ENCODE data around the gene UMOD.
"Not testable (repeated sequence)": the region's sequence is repeated elsewhere in the genome, so short reads cannot be mapped to it uniquely, and the experiment has no call there.

The UMOD gene

DNA sequence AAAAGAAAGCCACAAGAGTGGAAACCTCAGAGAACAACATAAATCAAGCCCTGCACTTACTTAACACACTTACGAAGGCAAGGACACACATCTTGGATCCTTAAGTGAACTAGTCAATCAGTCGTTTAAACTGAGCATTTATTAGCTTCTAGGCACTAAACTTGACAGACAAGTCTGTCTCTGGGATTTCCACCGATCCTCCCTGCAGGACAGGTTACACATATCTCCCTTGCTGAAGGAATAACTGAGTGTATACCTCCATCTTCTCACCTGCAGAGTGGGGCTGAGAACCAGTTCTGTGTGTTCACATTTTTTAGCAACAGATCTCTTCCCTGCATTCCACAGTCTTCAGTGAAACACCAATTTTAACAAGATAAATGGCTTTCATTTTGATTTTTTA is 34.1 kb downstream of the UMOD start:
- DNase-seq (ENCODE audit: insufficient read length): no peak
- TF ChIP-seq TAF1 (IDR thresholded peaks at IDR 0.05; ENCODE audit: borderline replicate concordance, low read depth, low read length) (no peak), POLR2A (IDR thresholded peaks at IDR 0.05; ENCODE audit: low read depth, low read length) (no peak), POLR2AphosphoS5 (IDR thresholded peaks at IDR 0.05; ENCODE audit: low read depth, low read length) (no peak)
- FAIRE-seq: no peak

DNA sequence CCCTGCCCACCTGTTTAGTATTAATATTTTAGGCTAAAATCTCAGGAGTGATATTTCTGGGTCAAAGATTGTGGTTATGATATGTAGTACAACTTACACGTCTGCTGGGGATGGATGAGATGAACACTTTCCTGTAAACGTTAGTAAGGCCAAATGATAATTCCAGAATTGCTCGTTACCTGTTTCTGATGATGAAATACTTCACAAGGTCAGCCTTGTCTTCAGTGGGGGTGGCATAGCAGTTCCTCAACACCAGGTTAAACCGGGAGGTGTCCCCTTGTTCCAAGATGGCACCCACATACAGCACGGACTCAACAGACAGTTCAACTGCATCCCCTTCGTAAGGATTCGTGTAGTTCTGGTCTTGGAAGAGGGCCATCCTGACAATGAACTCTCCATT is 34.5 kb downstream of the UMOD start:
- FAIRE-seq (no peak), DNase-seq (ENCODE audit: insufficient read length) (no peak)
- TF ChIP-seq POLR2A (IDR thresholded peaks at IDR 0.05; ENCODE audit: low read depth, low read length) (no peak), TAF1 (IDR thresholded peaks at IDR 0.05; ENCODE audit: borderline replicate concordance, low read depth, low read length) (no peak), POLR2AphosphoS5 (IDR thresholded peaks at IDR 0.05; ENCODE audit: low read depth, low read length) (no peak)

DNA sequence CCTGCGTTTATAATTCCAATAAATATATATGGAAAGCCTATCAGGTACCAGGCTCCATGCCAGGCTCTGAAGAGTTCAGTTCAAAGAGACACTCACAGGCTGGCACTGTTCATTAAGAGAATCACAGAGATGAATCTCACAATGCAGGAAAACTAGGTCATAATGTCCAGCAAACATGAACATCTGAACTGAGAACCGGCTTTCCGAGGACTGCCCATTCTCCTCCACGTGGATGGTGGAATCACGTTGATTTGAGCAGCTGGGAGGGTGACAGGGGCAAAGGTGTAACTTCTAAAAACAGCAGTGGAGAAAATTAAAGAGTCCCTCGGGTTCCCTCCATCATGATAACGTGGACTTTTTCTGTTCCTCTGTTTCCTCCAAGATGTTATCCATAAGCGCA is 35.4 kb downstream of the UMOD start:
- no peak for TF ChIP-seq POLR2A (IDR thresholded peaks at IDR 0.05; ENCODE audit: low read depth, low read length)
- no peak for TF ChIP-seq POLR2AphosphoS5 (IDR thresholded peaks at IDR 0.05; ENCODE audit: low read depth, low read length)
- no peak for TF ChIP-seq TAF1 (IDR thresholded peaks at IDR 0.05; ENCODE audit: borderline replicate concordance, low read depth, low read length)
- FAIRE-seq: no peak
- DNase-seq (ENCODE audit: insufficient read length): no peak

DNA sequence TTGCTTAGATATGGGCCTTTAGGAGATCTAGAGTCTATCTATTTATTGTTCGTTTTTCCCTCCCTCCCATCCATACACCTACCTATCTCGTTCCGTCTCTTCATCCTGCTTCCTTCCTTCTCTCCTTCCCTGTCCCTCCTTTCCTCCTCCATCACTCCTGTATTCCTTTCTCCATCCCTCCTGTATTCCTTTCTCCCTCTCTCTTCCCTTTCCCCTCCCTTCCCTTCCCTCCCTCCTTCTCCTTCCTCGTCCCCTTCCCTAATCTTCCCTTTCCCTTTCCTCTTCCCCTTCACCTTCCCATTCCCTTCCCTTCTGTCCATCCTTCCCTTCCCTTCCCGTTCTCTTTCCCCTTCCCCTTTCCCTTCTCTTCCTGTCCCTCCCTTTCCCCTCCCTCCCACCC is 35.8 kb downstream of the UMOD start:
- no peak for TF ChIP-seq POLR2A (IDR thresholded peaks at IDR 0.05; ENCODE audit: low read depth, low read length)
- TF ChIP-seq TAF1 (IDR thresholded peaks at IDR 0.05; ENCODE audit: borderline replicate concordance, low read depth, low read length): no peak
- TF ChIP-seq POLR2AphosphoS5 (IDR thresholded peaks at IDR 0.05; ENCODE audit: low read depth, low read length): no peak
- FAIRE-seq (no peak), DNase-seq (ENCODE audit: insufficient read length) (no peak)

DNA sequence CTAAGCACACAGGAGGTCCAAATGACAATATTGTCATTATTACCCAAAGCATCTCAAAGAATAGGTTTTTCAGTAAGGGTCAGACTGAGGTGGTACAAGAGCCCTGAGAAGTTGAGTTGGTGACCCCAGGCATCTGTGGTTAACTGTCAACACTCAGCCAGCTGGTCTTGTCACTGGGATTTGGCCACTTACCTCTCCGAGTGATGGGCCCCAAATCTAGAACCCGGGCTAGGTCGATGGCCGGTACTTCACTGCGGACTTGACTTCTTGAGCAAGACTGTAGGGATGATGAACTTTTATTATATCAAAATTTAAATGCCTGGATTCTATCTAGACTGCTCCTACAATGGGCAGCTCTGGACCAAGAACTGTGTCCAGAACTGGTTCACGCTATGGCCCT is 36.8 kb downstream of the UMOD start:
- DNase-seq (ENCODE audit: insufficient read length) (no peak), FAIRE-seq (no peak)
- TF ChIP-seq POLR2A (IDR thresholded peaks at IDR 0.05; ENCODE audit: low read depth, low read length): no peak
- TF ChIP-seq POLR2AphosphoS5 (IDR thresholded peaks at IDR 0.05; ENCODE audit: low read depth, low read length): no peak
- no peak for TF ChIP-seq TAF1 (IDR thresholded peaks at IDR 0.05; ENCODE audit: borderline replicate concordance, low read depth, low read length)

DNA sequence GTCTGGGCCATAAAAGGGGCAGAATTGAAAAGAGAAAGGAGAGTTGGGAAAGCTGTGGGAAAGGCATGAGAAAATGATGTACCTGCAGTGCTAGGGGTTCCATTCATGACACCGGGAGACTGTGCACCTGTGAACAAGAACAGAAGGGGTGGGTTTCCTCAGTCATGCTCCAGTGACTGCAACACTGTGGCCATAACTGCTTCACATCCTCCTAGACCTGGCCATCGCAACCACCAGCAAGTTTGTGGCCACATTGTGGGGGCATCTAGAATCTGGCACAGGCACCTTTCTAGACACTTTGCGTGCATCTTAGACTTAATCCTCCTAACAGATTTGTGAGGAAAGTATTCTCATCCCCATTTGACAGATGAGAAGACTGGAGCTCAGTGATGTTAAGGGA is 37.9 kb downstream of the UMOD start:
- FAIRE-seq: no peak
- TF ChIP-seq POLR2A (IDR thresholded peaks at IDR 0.05; ENCODE audit: low read depth, low read length) (no peak), TAF1 (IDR thresholded peaks at IDR 0.05; ENCODE audit: borderline replicate concordance, low read depth, low read length) (no peak), POLR2AphosphoS5 (IDR thresholded peaks at IDR 0.05; ENCODE audit: low read depth, low read length) (no peak)
- DNase-seq (ENCODE audit: insufficient read length): no peak

DNA sequence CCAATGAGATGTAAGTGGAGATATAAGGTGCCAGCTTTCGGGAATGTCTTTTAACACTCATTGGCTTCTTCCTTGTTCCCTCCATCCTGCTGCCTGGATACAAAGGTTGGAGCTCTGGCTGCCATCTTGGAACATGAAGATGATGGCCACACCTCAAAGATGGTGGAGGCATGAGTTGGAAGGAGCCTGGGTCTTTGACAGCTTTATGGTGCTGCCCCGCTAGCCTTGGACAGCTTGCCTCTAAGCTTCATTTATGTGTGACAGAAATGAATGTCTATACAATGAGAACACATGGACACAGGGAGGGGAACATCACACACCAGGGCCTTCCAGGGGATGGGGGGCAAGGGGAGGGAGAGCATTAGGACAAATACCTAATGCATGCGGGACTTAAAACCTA is 38.8 kb downstream of the UMOD start:
- TF ChIP-seq TAF1 (IDR thresholded peaks at IDR 0.05; ENCODE audit: borderline replicate concordance, low read depth, low read length): no peak
- FAIRE-seq (no peak), DNase-seq (ENCODE audit: insufficient read length) (no peak)

DNA sequence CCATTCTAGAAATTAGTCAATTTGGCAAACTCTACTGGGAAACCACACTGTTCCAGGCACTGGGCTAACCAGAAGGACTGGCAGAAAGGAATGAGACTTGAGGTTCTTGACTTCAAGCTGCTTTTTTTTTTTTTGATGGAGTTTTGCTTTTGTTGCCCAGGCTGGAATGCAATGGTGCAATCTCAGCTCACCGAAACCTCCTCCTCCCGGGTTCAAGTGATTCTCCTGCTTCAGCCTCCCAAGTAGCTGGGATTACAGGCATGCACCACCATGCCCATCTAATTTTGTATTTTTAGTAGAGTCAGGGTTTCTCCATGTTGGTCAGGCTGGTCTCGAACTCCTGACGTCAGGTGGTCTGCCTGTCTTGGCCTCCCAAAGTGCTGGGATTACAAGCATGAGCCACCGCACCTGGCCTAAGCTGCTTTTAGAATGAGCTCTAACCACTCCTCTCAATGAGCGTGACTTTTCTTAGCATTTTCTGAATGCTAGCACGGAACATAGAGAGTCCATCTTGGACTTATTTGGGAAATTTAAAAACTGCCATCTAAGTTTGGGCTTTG is 39.9 kb downstream of the UMOD start:
- not testable (repeated sequence) for DNase-seq (ENCODE audit: insufficient read length); FAIRE-seq

DNA sequence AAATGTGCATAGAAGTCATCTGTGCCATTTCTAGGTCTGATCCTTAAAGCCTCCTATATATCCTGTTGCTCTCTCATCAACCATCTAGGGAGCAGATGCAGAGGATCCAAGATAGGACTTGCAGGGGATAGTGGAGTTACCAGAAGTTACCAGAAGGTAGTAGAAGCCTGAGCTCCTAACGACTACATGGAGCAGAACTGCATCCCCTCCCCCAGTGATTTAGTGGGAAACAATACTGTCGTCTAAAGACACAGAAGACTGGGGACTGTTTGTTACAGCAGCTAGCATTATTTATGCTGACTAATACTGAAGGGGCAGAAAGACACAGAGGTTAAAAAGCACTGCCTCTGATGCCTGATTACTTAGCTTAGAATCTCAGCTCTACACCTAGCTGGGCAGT is 41.0 kb downstream of the UMOD start:
- FAIRE-seq: no peak
- TF ChIP-seq TAF1 (IDR thresholded peaks at IDR 0.05; ENCODE audit: borderline replicate concordance, low read depth, low read length): no peak
- TF ChIP-seq POLR2AphosphoS5 (IDR thresholded peaks at IDR 0.05; ENCODE audit: low read depth, low read length): no peak
- no peak for TF ChIP-seq POLR2A (IDR thresholded peaks at IDR 0.05; ENCODE audit: low read depth, low read length)
- DNase-seq (ENCODE audit: insufficient read length): no peak

DNA sequence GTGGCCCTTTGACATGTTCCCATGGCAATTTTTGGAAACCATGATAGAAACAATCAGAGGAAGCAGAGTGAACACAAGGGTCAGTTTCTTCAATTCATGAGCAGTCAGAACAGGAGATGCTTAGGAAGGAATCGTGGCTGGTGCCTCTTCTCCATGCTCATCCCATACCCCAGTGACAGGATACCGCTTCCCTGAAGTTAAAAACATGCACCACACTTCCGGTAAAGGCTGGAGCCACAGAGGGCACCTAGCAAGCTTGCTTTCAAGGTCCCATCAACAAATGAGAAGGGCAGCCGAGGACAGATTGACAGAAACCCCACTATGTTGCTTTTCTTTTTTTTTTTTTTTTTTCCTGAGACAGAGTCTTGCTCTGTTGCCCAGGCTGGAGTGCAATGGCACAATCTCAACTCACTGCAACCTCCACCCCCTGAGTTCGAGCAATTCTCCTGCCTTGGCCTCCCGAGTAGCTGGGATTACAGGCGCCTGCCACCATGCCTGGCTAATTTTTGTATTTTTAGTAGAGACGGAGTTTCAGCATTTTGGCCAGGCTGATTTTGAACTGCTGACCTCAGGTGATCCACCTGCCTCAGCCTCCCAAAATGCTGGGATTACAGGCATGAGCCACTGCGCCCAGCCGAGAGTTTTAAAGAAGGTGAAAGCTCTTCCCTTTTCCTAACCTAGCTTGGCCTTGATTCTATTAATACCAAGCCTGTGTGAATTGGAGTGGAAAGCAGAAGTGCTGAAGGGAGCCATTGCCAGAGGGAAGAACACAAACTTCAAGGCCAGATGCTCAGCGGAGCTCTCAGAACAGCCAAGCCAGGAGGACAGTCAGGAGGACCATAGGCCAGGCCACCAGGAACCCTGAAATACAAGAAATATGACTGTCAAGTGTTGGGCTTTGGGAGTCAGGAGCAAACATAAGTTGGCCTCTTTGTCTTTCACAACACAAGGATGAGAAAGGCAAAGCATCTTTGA is 41.8 kb downstream of the UMOD start:
- FAIRE-seq: no peak
- no peak for TF ChIP-seq POLR2A (IDR thresholded peaks at IDR 0.05; ENCODE audit: low read depth, low read length)
- no peak for TF ChIP-seq POLR2AphosphoS5 (IDR thresholded peaks at IDR 0.05; ENCODE audit: low read depth, low read length)
- TF ChIP-seq TAF1 (IDR thresholded peaks at IDR 0.05; ENCODE audit: borderline replicate concordance, low read depth, low read length): no peak
- DNase-seq (ENCODE audit: insufficient read length): no peak

DNA sequence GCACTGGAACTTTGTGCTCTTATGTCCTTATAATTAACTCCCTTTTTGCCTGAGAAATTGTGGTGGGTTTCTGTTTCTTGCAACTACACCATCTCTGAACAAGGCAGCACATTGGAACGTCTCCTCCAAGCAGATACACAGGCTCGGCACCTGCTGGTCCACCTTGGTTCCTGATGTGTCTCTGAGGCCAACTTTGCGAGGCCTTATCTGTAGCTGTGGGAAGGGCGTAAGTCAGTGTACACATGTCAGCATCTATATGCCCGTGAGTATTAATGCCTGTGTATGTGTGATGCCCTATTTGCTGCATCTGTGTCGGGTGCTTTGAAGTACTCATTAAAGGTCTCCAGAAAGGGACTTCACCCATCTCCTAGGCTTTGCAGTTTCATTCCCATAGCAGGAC is 42.7 kb downstream of the UMOD start:
- FAIRE-seq (no peak), DNase-seq (ENCODE audit: insufficient read length) (no peak)
- TF ChIP-seq TAF1 (IDR thresholded peaks at IDR 0.05; ENCODE audit: borderline replicate concordance, low read depth, low read length) (no peak), POLR2A (IDR thresholded peaks at IDR 0.05; ENCODE audit: low read depth, low read length) (no peak), POLR2AphosphoS5 (IDR thresholded peaks at IDR 0.05; ENCODE audit: low read depth, low read length) (no peak)

DNA sequence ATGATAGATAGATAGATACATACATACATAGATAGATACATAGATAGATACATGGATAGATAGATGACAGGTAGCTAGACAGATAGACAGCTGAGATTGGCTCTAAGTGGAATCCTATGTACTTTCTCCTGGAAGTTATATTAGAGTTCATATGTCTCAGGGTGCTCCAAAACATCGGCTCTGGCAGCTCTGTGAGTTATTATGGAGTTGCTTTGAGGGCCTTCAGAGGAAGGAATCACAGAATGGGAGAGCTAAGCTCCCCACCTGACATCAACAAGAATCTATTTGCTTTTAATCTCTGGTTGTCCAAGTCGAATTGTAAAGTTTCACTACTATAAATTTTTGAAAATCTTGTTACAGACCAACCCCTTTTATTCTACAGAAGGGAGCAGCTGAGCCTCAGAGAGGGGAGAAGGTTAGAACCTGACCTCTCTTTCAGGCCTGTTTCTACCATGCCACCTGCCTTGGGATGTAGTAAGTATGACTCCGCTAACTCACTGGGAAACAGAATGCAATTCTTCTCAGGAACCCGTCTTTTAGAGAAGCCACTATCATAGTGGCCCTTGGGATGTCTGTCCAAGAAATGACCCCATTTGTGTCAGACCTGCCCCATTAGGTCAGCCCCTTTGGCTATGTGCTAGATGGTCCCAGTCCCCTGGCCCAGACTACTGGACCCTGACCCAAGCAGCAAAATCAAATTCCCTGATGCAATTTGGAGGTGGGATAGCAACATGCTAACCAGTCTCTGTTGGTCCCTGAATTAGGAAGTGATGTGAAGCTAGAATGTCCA is 43.5 kb downstream of the UMOD start:
- no peak for TF ChIP-seq POLR2A (IDR thresholded peaks at IDR 0.05; ENCODE audit: low read depth, low read length)
- no peak for TF ChIP-seq TAF1 (IDR thresholded peaks at IDR 0.05; ENCODE audit: borderline replicate concordance, low read depth, low read length)
- no peak for TF ChIP-seq POLR2AphosphoS5 (IDR thresholded peaks at IDR 0.05; ENCODE audit: low read depth, low read length)
- FAIRE-seq (no peak), DNase-seq (ENCODE audit: insufficient read length) (no peak)
